Neural cell (in vitro differentiated cells): ENCODE data around the gene HIPK1. TPM values are rescaled to one million over a fixed set of nuclear protein-coding genes. Genes with fewer than 3 reads are reported as not detected.

ENCODE experiments used
- H2AFZ ChIP-seq: fragments of 200-600, 300-800 bp; sonication (generic), shearing (Covaris generic); 2 replicates; pipeline ENCODE4 v1.6.0; 2014; ENCODE audit warnings: low read depth, mild to moderate bottlenecking, antibody characterized with exemption, low read length, moderate library complexity
- H3F3A ChIP-seq: fragments of 200-600 bp; shearing (Covaris generic); 2 replicates; pipeline ENCODE4 v1.6.1; 2016; ENCODE audit warnings: mild to moderate bottlenecking, moderate library complexity, mixed read lengths, antibody characterized with exemption, low read length; ENCODE audit not compliant: insufficient read depth, poor library complexity, severe bottlenecking
- H3K27ac ChIP-seq: fragments of 200-600, 300-800 bp; sonication (generic), shearing (Covaris generic); 2 replicates; pipeline ENCODE4 v1.5.1; 2014; ENCODE audit warnings: mild to moderate bottlenecking, low read length, moderate library complexity
- H3K27me3 ChIP-seq: fragments of 300-800, 200-600 bp; sonication (generic), shearing (Covaris generic); 2 replicates; pipeline ENCODE4 v1.6.0; 2014; ENCODE audit warnings: mild to moderate bottlenecking, low read depth, low read length, moderate library complexity; ENCODE audit not compliant: insufficient read depth
- H3K36me3 ChIP-seq: fragments of 300-800, 200-600 bp; sonication (generic), shearing (Covaris generic); 2 replicates; pipeline ENCODE4 v1.5.1; 2014; ENCODE audit warnings: mild to moderate bottlenecking, antibody characterized with exemption, low read length, moderate library complexity; ENCODE audit not compliant: insufficient read depth
- H3K4me2 ChIP-seq: fragments of 300-800, 200-600 bp; sonication (generic), shearing (Covaris generic); 2 replicates; pipeline ENCODE4 v1.6.0; 2014; ENCODE audit warnings: mild to moderate bottlenecking, low read length
- H3K4me3 ChIP-seq: fragments of 300-800, 200-600 bp; sonication (generic), shearing (Covaris generic); 2 replicates; pipeline ENCODE4 v1.5.1; 2014; ENCODE audit warnings: mild to moderate bottlenecking, low read length, moderate library complexity
- H3K79me2 ChIP-seq: fragments of 200-600 bp; shearing (Covaris generic); replicated peaks from 2 replicates; pipeline ENCODE4 v1.6.0; 2014; ENCODE audit warnings: mild to moderate bottlenecking, low read length, moderate library complexity; ENCODE audit not compliant: insufficient read depth
- H3K9ac ChIP-seq: fragments of 300-800, 200-600 bp; sonication (generic), shearing (Covaris generic); 2 replicates; pipeline ENCODE4 v1.6.1; 2016; ENCODE audit warnings: mild to moderate bottlenecking, low read length, mixed read lengths
- H3K9me2 ChIP-seq: fragments of 200-600 bp; shearing (Covaris generic); 2 replicates; pipeline ENCODE4 v1.6.1; 2016; ENCODE audit warnings: mild to moderate bottlenecking, low read length, mixed read lengths; ENCODE audit not compliant: insufficient read depth
- H3K9me3 ChIP-seq: fragments of 200-600, 300-800 bp; sonication (generic), shearing (Covaris generic); 2 replicates; pipeline ENCODE4 v1.6.1; 2016; ENCODE audit warnings: mild to moderate bottlenecking, mixed run types, low read length, moderate library complexity, mixed read lengths
- H4K20me1 ChIP-seq: fragments of 200-600 bp; shearing (Covaris generic); 2 replicates; pipeline ENCODE4 v1.6.1; 2016; ENCODE audit warnings: mild to moderate bottlenecking, mixed run types; ENCODE audit not compliant: insufficient read depth
- EP300 ChIP-seq: fragments of 450-650 bp; conservative IDR thresholded peaks from 2 replicates; pipeline ENCODE4 v1.6.1; 2014; ENCODE audit warnings: antibody characterized with exemption, mild to moderate bottlenecking, moderate library complexity; ENCODE audit not compliant: poor library complexity, severe bottlenecking
- EZH2 ChIP-seq: fragments of 200-600, 300-800 bp; shearing (Covaris generic), sonication (generic); IDR thresholded peaks from 2 replicates; pipeline ENCODE4 v1.6.1; 2014; ENCODE audit warnings: antibody characterized with exemption, low read length, borderline replicate concordance, mild to moderate bottlenecking; ENCODE audit not compliant: insufficient read depth, poor library complexity, severe bottlenecking
- MXI1 ChIP-seq: fragments of 450-650 bp; conservative IDR thresholded peaks from 2 replicates; pipeline ENCODE4 v1.6.1; 2014; ENCODE audit warnings: antibody characterized with exemption, mild to moderate bottlenecking; ENCODE audit not compliant: poor library complexity, severe bottlenecking
- POLR2AphosphoS5 ChIP-seq: IDR thresholded peaks from 2 replicates; pipeline ENCODE4 v1.6.1; 2012
- RAD21 ChIP-seq: fragments of 450-650 bp; conservative IDR thresholded peaks from 2 replicates; pipeline ENCODE4 v1.6.1; 2014; ENCODE audit warnings: antibody characterized with exemption, mild to moderate bottlenecking, moderate library complexity
- SMC3 ChIP-seq: fragments of 450-650 bp; conservative IDR thresholded peaks from 2 replicates; pipeline ENCODE4 v1.6.1; 2014; ENCODE audit warnings: antibody characterized with exemption, mild to moderate bottlenecking, moderate library complexity; ENCODE audit not compliant: poor library complexity
- TAF1 ChIP-seq: IDR thresholded peaks from 2 replicates; pipeline ENCODE4 v1.6.1; 2012; ENCODE audit warnings: low read depth
- polyA plus RNA-seq: library from polyadenylated mRNA; depleted of rRNA; stranded (reverse); fragments of >200 nt; gene quantifications from 2 replicates; pipeline ENCODE4 v1.2.3, GENCODE V29; 2014
- TF ChIP-seq, protein P1 (sequence below): IDR thresholded peaks from 2 replicates; pipeline ENCODE4 v1.6.1; 2012; ENCODE audit warnings: borderline replicate concordance
- TF ChIP-seq, protein P2 (sequence below): fragments of 450-650 bp; IDR thresholded peaks from 2 replicates; pipeline ENCODE4 v1.5.1; 2014; ENCODE audit warnings: antibody characterized with exemption, mild to moderate bottlenecking, moderate library complexity; ENCODE audit not compliant: poor library complexity, severe bottlenecking

HIPK1 gene
- polyA plus RNA-seq, 1 donor from 2014 or later = 22.9 TPM

DNA sequence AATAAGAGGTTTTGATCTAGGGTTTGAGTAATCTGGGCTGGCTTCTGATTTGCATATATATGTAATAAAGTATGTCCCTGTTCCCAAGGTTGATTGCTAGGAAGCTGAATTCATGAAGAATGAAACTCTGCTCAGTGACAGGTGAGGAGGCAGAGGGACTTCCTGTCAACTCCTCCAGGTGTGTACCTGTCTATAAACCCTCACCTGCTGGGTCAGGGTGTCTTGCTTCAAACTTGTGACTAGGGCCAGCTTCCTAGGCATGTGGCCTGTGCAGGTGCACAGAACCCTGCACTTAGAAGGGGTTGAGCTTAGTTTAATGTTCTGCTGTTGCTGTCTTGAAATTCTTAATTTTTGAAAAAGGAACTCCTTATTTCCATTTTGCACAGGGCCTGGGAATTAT is 71.3 kb downstream of the HIPK1 start:
- Histone ChIP-seq H3K4me2 (no peak overlapping the region), H3K4me3 (no peak overlapping the region), H2AFZ (no peak overlapping the region), H3K9me3 (no peaks in the 10 kb centered on the region), H3K9me2 (no peaks in the 10 kb centered on the region), H3K27ac (no peak overlapping the region), H3K9ac (no peak overlapping the region), H3K36me3 (no peaks in the 10 kb centered on the region), H3K27me3 (no peaks in the 10 kb centered on the region), H3K79me2 (no peaks in the 10 kb centered on the region), H3F3A (no peaks in the 10 kb centered on the region), H4K20me1 (no peaks in the 10 kb centered on the region)
- TF ChIP-seq POLR2AphosphoS5 (no peak), SMC3 (no peak), EP300 (no peak), EZH2 (no peak), MXI1 (no peak), TAF1 (no peak), RAD21 (no peak)
- TF ChIP-seq, protein P1, sequence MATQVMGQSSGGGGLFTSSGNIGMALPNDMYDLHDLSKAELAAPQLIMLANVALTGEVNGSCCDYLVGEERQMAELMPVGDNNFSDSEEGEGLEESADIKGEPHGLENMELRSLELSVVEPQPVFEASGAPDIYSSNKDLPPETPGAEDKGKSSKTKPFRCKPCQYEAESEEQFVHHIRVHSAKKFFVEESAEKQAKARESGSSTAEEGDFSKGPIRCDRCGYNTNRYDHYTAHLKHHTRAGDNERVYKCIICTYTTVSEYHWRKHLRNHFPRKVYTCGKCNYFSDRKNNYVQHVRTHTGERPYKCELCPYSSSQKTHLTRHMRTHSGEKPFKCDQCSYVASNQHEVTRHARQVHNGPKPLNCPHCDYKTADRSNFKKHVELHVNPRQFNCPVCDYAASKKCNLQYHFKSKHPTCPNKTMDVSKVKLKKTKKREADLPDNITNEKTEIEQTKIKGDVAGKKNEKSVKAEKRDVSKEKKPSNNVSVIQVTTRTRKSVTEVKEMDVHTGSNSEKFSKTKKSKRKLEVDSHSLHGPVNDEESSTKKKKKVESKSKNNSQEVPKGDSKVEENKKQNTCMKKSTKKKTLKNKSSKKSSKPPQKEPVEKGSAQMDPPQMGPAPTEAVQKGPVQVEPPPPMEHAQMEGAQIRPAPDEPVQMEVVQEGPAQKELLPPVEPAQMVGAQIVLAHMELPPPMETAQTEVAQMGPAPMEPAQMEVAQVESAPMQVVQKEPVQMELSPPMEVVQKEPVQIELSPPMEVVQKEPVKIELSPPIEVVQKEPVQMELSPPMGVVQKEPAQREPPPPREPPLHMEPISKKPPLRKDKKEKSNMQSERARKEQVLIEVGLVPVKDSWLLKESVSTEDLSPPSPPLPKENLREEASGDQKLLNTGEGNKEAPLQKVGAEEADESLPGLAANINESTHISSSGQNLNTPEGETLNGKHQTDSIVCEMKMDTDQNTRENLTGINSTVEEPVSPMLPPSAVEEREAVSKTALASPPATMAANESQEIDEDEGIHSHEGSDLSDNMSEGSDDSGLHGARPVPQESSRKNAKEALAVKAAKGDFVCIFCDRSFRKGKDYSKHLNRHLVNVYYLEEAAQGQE = no peak
- TF ChIP-seq, protein P2, sequence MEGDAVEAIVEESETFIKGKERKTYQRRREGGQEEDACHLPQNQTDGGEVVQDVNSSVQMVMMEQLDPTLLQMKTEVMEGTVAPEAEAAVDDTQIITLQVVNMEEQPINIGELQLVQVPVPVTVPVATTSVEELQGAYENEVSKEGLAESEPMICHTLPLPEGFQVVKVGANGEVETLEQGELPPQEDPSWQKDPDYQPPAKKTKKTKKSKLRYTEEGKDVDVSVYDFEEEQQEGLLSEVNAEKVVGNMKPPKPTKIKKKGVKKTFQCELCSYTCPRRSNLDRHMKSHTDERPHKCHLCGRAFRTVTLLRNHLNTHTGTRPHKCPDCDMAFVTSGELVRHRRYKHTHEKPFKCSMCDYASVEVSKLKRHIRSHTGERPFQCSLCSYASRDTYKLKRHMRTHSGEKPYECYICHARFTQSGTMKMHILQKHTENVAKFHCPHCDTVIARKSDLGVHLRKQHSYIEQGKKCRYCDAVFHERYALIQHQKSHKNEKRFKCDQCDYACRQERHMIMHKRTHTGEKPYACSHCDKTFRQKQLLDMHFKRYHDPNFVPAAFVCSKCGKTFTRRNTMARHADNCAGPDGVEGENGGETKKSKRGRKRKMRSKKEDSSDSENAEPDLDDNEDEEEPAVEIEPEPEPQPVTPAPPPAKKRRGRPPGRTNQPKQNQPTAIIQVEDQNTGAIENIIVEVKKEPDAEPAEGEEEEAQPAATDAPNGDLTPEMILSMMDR = no peak

DNA sequence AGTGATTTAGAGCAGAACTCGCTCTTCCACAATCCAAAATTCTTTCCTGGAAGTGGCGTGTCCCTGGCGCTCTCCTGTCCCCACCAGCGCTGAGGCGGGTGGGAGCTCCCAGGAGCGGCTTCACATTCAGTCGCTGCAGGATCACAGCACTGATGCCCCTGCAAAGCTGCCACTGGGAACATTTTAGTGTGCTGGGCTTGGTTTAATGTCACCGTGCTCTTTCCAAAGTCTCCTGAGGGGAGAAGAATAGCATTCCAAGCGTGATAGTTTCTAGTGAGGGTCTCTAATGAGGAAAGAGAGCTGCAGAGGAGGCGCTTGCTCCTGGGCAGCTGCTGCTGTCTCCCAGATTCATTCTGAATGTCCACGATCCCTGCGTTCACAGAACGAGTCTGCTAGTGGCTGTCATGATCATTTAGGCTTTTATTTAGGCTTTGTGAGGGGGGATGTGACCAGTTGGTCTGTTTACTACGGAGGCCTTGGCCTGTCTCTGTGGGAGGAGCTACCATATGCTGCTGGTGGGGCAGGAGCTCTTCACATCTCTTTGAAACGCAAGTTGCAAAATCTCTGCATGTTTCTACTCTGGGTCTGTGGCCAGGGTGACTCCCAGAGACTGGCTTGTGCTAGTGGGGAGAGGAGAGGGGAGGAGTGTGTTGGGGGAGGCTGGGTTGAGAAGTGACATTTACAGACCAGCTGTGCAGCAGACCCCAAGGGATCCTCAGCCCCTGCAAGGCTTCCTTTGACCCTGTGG is 73.5 kb downstream of the HIPK1 start:
- no peak overlapping the region for H3K4me2 ChIP-seq
- H3K9me2 ChIP-seq = no peaks in the 10 kb centered on the region
- no peak overlapping the region for H3K4me3 ChIP-seq
- H4K20me1 ChIP-seq = no peaks in the 10 kb centered on the region
- no peaks in the 10 kb centered on the region for H3K36me3 ChIP-seq
- H3K27ac ChIP-seq = no peak overlapping the region
- H3K9ac ChIP-seq = no peak overlapping the region
- H3K79me2 ChIP-seq = no peaks in the 10 kb centered on the region
- H2AFZ ChIP-seq = no peak overlapping the region
- H3K27me3 ChIP-seq = no peaks in the 10 kb centered on the region
- H3F3A ChIP-seq = no peaks in the 10 kb centered on the region
- no peaks in the 10 kb centered on the region for H3K9me3 ChIP-seq
- TF ChIP-seq MXI1 (no peak), TAF1 (no peak), EP300 (no peak), SMC3 (no peak), POLR2AphosphoS5 (no peak), EZH2 (no peak), RAD21 (no peak)
- TF ChIP-seq, protein P2 = no peak
- TF ChIP-seq, protein P1 = no peak
